Measurements from ENCODE around the gene REPS1. TPM values are rescaled to one million over a fixed set of nuclear protein-coding genes. Genes with fewer than 3 reads are reported as not detected.

REPS1 gene
- total RNA-seq, 1 donor = 34.9 TPM

- no peak for DNase-seq (ENCODE audit: low read depth)
- H3K4me3 ChIP-seq (ENCODE audit: low read depth, low read length) = no peak overlapping the region
- no peak for TF ChIP-seq CTCF (IDR thresholded peaks at IDR 0.05; ENCODE audit: insufficient read depth, low read length)
These were observed 67.1 kb downstream of the REPS1 start for GRCh38 chr6:138920906-138921305.

- H3K4me3 ChIP-seq (ENCODE audit: low read depth, low read length) = no peak overlapping the region
- no peak for TF ChIP-seq CTCF (IDR thresholded peaks at IDR 0.05; ENCODE audit: insufficient read depth, low read length)
- DNase-seq (ENCODE audit: low read depth) = no peak
These were observed 73.4 kb downstream of the REPS1 start for GRCh38 chr6:138914701-138915100.

- DNase-seq (ENCODE audit: low read depth) = no peak
- TF ChIP-seq CTCF (IDR thresholded peaks at IDR 0.05; ENCODE audit: insufficient read depth, low read length) = no peak
- H3K4me3 ChIP-seq (ENCODE audit: low read depth, low read length) = no peak overlapping the region
These were observed 75.7 kb downstream of the REPS1 start for GRCh38 chr6:138912308-138912707.

- no peak overlapping the region for H3K4me3 ChIP-seq (ENCODE audit: low read depth, low read length)
- TF ChIP-seq CTCF (IDR thresholded peaks at IDR 0.05; ENCODE audit: insufficient read depth, low read length) = no peak
- no peak for DNase-seq (ENCODE audit: low read depth)
These were observed 78.1 kb downstream of the REPS1 start for GRCh38 chr6:138909975-138910374.

GRCh38 chr6:138909511-138909910, 78.5 kb downstream of the REPS1 start:
- DNase-seq (ENCODE audit: low read depth) = no peak
- no peak for TF ChIP-seq CTCF (IDR thresholded peaks at IDR 0.05; ENCODE audit: insufficient read depth, low read length)
- no peak overlapping the region for H3K4me3 ChIP-seq (ENCODE audit: low read depth, low read length)

GRCh38 chr6:138907167-138907566, 80.9 kb downstream of the REPS1 start:
- TF ChIP-seq CTCF (IDR thresholded peaks at IDR 0.05; ENCODE audit: insufficient read depth, low read length) = no peak
- no peak overlapping the region for H3K4me3 ChIP-seq (ENCODE audit: low read depth, low read length)
- DNase-seq (ENCODE audit: low read depth) = no peak

- DNase-seq (ENCODE audit: low read depth) = no peak
- no peak overlapping the region for H3K4me3 ChIP-seq (ENCODE audit: low read depth, low read length)
- TF ChIP-seq CTCF (IDR thresholded peaks at IDR 0.05; ENCODE audit: insufficient read depth, low read length) = no peak
These were observed 91.0 kb downstream of the REPS1 start for GRCh38 chr6:138897031-138897430.

All from fibroblast of the aortic adventitia (primary cell).